ENCODE measurements around the gene SDCCAG8.

Gene SDCCAG8

DNA sequence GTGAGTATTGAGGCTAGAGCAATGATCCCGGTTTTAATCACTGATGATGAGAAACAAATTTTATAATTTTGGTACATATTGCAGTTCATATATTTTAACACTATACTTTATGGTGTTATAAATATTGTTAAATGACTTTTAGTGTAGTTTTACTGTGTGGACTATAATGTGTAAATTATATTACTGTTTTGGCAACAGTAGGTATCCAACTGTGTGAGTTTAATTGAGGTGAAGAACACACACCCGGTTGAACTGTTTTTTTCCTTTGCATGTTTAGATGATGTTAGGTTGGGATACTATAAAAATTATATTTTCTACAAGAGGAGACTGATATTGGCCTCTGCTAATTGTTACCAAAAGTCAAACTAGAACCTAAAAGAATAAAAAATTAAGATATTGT, 166.5 kb downstream of the SDCCAG8 start:
- DNase-seq = no peak

DNA sequence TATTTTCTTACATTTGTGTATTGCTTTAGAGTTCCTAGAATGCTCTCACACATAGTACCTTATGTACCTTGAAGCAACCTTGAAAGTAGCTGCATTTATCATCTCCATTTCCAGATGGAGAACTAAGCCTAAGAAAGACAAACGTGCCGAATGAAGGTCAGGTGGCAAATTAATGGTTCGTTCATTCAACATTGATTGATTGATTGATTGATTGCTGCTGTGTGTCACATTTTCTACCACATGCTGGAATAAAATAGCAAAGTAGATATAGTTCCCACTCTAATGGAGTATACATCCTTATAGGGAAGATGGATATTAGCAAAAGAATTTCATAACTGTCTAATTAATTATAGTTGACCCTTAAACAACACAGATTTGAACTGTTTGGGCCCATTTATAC, 172.2 kb downstream of the SDCCAG8 start:
- DNase-seq = no peak

DNA sequence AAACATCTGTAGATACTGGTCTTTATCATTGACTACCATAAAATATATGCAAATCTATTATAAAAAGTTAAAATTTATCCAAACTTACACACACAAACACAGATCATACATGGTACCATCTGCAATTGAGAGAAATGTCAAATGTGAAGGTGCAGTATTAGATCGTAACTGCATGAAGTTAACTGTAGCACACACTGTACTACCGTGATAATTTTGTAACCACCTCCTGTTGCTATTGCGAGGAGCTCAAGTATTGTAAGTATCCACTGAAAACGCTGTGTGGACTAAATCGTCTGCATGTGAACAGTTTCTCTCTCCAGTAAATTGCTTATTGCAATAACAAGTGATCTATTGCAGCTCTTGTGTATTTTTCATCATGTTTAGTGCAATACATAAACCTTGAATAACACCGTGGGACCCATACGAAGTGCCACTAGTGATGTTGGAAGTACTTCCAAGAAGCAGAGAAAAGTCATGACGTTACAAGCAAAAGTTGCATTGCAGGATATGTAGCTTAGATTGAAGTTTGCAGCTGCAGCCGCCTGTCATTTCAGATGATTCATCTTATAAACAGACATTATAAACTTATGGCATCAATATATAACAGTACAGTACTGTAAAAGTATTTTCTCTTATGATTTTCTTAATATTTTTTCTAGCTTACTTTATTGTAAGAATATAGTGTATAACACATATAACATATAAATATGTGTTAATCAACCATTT, 172.9 kb downstream of the SDCCAG8 start:
- DNase-seq = no peak

DNA sequence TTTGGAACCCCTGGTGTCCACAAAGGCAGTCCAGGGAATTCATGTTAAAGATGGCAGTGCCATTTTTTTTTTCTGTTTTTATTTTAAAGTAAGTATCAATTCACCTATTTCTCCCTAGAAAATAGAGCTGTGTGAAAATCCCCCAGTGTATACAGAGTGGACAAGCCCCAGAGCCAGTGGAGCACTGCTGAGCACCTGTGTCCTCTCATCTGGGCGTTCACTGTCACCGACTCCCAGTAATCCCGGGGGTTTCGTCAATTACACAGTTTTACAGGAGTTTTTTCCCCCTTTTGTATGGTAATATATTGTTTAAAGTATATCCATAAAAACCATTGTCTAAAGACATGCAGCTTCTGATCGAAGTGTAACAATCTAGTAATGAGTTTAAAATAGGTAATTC, 175.8 kb downstream of the SDCCAG8 start:
- DNase-seq = no peak

DNA sequence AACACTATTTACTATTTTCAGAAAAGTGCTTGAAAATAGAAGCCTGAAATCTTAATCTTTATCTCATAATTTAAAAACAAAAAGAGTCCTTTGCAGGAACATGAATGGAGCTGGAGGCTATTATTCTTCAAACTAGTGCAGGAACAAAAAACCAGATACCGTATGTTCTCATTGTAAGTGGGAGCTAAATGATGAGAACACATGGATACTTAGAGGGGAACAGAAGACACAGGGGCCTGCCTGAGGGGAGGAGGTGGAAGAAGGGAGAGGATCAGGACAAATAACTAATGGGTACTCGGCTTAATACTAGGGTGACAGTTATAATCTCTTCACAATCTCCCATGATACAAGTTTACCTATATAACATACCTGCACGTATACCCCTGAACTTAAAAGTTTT, 176.3 kb downstream of the SDCCAG8 start:
- DNase-seq = no peak

DNA sequence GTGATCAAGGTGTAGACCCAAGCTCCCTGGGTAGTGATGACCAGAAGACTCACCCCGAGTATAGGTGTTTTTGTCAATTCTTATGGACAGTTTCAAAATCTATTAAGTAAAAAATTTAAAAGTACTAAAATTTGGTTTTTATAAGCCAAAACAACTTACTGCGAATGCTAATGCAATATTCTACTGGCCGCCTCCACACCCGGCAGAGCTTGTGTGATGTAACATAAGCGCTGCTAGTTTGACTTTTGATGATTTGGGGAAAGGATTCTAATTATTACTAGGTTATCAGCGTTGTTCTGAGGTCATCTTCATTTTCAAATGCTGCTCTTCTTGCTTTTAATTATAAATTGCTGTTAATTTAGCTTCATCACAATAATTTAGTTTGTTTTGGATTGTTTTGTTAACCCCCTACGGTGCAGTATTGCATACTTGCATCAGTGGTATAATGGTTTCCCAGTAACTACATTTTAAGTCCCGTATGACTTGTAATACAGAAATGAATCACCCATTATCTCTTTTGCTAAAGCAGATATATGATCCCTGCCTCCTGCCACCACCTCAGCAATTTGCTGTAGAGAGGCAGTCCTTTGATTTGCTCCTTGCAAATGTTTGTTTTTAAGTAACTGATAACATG, 178.0 kb downstream of the SDCCAG8 start:
- DNase-seq = peak in 1 of 5 experiments; percentile 84

DNA sequence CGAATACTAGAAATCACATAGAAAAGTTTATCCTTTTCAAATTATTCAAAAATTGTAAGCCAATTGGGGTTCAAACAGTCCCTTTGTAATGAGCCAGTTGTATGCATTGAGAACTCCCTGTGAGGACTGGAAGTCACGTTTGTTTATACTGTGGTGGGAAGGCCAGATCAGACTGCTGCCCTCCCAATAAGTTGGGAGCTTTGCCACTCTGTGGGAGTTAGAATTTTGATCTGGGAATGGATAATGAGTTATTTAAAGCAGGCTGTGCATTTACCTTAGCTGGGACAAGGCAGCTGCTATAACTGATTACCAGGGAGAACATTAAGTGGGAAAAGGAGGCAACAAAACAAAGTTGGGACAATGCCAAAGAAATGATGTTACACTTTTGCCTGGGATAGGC, 178.8 kb downstream of the SDCCAG8 start:
- DNase-seq = no peak

DNA sequence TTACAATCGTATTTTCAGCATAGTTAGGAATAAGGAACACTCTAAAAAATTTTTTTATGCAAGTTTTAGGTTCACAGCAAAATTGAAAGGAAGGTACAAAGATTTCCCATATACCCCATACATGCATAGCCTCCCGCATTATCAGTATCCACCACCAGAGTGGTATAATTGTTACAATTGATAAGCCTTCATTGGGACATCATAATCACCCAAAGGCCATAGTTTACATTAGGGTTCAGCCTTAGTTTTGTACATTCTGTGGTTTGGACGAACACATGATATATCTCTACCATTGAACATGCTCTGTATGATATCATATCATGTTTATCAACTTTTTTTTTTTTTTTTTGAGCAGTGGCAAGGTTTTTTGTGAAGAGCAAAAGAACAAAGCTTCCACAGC, 180.0 kb downstream of the SDCCAG8 start:
- no peak for DNase-seq

DNA sequence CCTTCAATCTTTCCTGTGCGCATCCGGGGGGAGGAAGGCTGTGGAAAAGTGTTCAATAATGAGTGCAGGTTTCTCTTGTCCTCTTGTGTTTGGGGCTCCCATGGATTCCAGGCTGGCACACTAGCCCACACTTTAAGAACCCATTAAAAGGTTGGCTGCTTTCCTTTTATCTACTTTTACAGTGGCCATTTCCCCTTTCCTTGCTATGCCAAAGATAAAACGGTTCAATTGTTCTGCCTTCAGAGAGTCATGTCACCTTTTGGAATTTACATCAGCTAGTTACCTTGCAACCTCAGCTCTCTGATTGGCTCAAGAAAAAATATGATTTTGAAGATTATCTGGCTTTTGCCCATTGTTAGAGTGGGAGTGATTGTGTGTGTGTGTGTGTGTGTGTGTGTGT, 182.3 kb downstream of the SDCCAG8 start:
- DNase-seq = no peak

DNA sequence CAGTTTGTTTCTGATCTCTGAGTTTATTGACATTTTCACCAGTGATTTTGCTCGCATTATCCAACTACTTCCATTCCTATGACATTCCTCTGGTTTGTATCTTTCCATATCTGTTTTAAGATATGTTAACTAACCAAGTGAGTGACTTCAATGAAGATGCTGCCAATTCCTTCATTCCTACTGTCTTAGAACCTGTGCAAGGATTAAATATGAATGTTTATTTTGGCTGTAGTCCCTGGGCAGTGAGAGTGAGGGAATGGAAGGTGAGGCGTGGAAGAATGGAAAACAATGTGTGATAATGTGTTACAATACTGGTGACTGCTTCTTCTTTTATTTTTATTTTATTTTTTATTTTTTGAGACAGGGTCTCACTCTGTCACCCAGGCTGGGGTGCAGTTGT, 183.0 kb downstream of the SDCCAG8 start:
- DNase-seq = no peak

DNA sequence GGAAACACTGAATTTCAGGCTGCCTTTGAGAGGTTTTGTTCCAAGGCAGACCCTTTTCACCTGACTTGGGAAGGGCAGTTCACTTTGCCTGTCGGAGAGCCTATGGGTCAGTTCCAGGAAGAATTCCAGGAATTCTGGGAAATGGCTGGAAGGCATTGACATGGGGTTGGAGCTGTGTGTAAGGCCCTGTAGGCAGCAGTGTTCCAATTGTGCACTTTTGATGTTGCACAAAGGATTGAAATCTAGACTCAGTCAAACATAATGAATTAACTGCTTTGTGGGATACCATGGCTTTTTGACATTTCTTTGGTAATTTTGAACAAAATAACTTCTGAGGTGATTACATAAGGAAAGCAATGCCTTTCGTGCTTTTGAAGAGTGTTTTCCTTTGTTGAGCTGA, 184.6 kb downstream of the SDCCAG8 start:
- DNase-seq = no peak

DNA sequence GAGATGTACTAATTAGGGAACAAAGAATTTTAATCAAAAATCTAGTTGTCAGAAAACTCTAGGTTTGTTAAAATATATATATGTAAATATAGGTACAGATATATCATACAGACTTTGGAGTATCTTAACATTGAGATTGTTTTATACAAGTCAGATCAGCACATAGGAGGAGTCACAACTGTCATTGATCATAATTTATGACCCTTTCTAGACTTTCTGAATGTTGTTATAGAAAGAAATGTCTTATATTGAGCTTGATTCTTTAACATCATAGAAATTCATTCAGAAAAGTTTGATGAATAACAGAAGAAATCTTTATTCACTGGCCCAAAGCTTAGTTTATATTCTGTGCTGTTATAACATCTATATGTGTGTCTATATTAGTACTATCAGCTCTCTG, 185.8 kb downstream of the SDCCAG8 start:
- no peak for DNase-seq

DNA sequence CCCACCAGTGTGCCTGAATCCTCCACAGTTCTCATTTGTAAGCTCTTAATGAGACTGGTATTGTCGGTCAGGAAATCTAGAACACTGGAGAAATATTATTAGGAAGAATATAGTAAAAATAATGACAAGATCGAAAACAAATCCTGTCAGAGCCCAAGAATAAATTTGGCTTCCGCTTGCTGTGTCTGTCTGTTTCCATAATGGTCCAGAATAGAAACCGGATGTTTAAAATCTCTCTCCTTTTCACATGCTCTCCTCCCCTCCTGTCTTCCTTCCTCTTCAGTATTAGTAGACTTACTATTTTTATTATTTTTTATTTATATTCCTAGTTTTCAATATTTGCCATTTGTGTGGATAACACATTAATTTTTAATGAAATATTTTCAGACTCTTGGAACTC, 187.7 kb downstream of the SDCCAG8 start:
- no peak for DNase-seq

DNA sequence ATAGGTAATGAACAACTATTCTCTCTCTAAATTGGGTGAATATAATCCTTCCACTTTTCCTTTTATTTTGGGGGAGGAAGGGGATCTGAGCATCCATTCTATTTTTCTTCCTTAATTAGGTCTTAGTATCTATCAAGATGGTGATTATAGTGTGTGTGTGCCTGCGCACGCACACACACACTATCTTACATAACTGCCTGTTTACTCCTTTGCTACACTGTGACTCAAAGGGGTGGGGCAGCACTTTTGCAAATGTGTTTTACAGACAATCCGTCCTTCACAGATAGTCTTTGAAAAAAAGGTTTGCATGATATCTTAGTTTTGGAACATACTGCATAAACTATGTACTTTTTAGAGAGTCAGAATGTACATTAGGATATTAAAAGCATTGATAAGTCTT, 191.5 kb downstream of the SDCCAG8 start:
- DNase-seq = peak in 1 of 5 experiments; percentile 15

DNA sequence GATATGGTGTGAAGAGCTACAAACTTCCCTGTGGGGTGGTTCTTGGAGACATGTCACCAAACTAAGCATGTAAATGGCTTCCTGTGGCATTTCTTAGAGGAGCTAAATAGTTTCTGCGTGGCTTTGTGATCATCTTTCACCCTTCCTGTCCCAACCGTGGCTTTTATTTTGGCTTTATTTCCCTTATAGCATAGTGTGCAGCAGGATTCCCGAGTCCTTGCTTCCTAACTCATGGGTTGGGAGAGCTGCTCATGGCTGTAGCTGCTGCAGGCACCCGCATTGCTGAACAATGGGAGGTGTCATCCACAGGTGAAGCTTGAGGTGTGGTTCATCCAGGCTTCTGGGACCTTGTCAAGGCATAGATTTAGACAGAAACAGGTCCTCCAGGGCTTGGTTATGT, 192.0 kb downstream of the SDCCAG8 start:
- DNase-seq = no peak

DNA sequence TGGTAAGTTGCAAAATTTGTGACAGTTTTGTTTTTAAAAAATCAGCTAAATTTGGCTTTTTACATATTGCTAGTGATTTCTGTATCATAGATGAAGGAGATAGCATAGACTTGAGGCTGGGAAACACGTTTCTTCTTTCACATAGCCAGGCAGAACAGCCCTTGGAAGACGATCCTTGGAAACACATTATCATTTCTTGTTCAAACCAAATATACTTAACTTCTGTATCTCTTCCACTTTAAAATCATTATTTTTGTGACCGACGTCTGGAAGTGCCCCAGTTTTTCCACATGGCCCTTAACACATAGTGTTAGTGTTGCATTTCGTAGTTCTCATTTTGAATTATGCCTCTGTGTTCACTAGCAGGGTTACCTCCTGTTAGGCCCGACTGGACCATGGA, 193.5 kb downstream of the SDCCAG8 start:
- DNase-seq = no peak

DNA sequence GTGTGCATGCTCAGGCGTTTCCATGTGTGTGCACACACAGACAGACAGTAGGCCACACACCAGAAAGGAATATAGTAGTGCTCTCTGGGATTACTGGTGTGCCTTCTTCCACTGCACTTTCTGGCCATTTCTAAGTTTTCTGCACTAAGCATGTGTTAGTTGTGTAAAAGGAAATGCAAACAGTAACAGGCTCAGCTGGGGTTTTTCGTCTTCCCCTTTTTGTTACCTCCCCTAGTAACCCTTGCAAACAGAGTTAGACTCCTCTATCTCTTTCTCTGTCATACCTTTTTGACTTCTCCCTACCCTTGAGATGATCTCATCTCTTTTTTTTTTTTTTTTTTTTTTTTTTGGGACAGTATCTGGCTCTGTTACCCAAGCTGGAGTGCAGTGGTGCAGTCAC, 196.3 kb downstream of the SDCCAG8 start:
- no peak for DNase-seq

DNA sequence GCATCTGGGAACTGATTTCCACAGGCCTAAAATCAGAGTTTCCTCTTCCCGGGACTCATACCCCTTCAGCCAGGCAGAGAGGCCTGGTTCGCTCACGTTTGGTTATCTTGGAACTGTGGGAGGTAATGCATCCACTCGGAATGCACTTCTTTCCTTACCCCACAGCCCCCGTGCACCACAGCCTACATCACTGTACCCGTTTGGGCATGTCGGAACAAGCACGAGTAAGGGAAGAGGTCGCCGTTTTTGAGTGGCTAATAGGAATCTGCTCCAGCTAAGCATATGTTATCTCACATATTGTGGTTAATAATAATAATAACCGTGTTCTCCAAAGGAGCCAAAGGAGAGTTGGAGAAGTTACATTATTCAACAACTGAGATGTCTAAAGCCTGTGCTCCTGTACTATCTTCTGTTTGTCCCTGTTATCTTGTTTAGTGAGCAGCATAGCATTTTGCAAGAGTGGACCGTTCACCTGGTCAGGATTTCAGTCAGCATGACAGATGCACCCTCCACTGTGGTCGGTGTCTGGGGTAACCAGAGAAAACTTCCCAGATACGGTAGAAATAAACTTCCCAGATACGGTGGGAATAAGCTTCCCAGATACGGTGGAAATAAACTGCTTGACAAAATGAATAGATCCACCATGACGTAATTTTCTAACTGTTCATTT, 198.6 kb downstream of the SDCCAG8 start:
- DNase-seq = no peak

DNA sequence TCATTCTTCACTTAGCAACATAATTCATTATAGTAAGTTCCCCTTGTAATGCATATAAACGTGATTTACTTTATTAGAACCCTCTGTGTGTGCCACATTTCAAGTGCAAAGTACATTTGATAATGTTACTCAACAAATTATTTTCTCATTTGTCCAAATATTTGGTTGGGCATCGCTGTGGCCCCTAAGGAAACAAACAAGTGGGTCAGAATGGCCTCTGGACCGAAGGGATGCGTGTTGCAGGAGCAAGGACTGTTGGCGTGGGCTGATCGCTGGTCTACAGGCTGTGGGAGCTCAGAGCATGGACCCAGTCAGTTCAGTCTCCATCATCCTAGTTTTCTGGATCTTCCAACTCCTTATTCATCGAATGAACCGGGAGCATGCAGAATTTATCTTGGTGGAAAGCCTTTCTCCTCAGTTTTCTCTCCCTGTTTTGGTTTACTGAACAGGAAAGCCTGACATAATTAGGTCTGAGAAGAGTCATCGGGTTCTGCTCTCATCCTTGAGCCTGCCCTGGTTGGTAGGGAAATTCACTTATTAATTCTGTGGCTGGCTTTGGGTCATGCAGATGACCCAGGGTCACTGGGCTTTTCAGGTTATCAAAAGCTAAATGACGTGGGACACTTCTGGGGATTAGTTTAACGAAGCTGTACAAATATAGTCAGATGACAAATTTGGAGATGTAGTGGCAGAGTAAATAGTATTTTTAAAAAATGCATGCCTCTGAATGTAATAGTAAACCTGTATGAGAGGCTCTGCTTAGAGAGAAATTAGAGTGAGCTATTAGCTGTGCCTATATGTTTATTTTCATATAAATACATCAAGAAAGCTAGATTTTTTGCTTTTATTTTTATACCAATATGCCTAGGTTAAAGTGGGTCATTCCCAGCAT, 200.2 kb downstream of the SDCCAG8 start:
- DNase-seq = no peak

DNA sequence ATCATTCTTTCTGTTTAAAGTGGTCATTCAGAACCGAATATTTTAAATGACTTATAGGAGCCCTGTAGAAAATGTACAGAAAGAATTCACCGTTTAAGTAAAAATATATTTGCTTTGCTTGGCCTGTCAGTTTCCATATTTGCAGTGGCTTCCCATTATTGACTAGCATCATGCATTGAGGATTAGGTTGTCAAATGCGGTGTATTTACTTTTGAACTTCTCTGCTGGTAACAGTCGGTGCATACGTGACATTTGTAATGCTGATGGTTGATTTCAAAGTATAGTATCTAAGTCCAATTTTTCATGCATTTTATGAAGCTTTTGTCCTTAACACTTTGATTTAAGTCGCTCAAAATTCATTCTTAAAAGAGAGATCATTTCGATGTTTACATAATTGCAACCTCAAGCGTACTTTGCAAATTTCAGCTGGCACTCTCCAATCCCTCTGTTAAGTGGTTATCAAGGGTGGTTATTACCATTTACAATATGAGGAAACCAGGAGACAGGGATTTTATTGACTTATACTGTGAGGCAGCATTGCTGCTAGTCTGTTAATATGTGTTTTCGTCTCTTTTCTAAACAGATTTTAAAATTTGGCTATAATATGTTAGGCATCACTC, 201.6 kb downstream of the SDCCAG8 start:
- no peak for DNase-seq

DNA sequence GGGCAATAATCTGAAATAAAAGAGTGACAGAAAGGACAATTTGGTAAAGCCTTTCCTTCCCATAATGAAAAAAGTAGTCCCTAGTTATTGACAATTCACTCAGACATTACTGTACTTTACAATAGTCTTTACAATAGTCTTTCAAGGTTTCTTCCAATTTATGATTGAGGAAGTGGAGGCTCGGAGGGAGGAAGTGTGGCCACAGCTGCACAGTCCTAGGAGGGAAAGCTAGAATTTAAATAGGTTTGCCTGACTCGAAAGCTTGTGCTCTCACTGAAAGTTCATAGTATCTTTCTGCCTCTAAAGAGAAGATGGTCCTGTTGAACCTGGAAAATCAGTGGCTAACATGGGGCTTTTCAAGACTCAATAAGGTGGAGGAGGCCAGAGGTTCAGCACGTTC, 203.2 kb downstream of the SDCCAG8 start:
- DNase-seq = no peak

DNA sequence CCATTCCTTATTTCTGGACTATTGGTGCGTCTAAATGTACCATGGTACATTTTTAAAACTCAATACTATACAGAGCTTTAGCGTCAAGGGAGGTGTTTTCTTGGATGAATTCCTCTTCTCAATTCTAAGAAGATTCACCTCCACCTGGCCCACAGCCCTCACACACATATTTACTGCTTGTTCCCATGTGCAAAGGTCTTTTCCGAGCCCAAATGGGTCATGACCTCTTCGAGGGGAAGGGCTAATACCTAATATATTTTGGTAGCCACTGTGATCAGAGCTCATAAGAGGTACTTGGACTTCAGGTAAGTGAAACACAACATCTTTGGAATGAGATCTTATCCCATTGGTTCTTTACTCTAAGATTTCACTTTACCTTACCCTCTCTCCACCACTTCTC, 205.9 kb downstream of the SDCCAG8 start:
- DNase-seq = no peak

Measured in T-helper 2 cell (primary cell).